Thymus (tissue), 11 donors: ENCODE measurements around the gene CRISPLD2. TPM values are rescaled to one million over a fixed set of nuclear protein-coding genes. Genes with fewer than 3 reads are reported as not detected.
"Not testable (repeated sequence)": the region's sequence is repeated elsewhere in the genome, so short reads cannot be mapped to it uniquely, and the experiment has no call there.

Source experiments
- DNase-seq, 9 donors: peaks; one replicate each; pipeline ENCODE4 v3.0.0-alpha.2; 2013; ENCODE audit warnings: low spot score in 9 of 9, low read depth in 6 of 9, missing footprints in 1 of 9
- H3K27ac ChIP-seq, 2 donors: one replicate each; pipeline ENCODE4 v1.5.1; 2013; ENCODE audit warnings: control low read depth in 1 of 2, low read depth in 1 of 2, low read length in 1 of 2, mild to moderate bottlenecking in 1 of 2, moderate library complexity in 1 of 2
- H3K27me3 ChIP-seq, 2 donors: one replicate each; pipeline ENCODE4 v1.5.1; 2013; ENCODE audit warnings: low read length in 1 of 2; ENCODE audit not compliant: control insufficient read depth in 2 of 2, insufficient read depth in 1 of 2
- H3K36me3 ChIP-seq, 2 donors: one replicate each; pipeline ENCODE4 v1.5.1; 2013; ENCODE audit warnings: low read length in 1 of 2, mild to moderate bottlenecking in 1 of 2, moderate library complexity in 1 of 2; ENCODE audit not compliant: control insufficient read depth in 2 of 2, insufficient read depth in 2 of 2
- H3K4me1 ChIP-seq, 2 donors: one replicate each; pipeline ENCODE4 v1.5.1; 2013; ENCODE audit warnings: low read length in 2 of 2; ENCODE audit not compliant: control insufficient read depth in 2 of 2, insufficient read depth in 2 of 2
- H3K4me3 ChIP-seq, 2 donors: one replicate each; pipeline ENCODE4 v1.5.1; 2013; ENCODE audit warnings: low read length in 2 of 2, control low read depth in 1 of 2, mild to moderate bottlenecking in 1 of 2
- H3K9me3 ChIP-seq, 2 donors: one replicate each; pipeline ENCODE4 v1.5.1; 2013; ENCODE audit warnings: low read length in 1 of 2, mild to moderate bottlenecking in 1 of 2; ENCODE audit not compliant: control insufficient read depth in 2 of 2, insufficient read depth in 1 of 2
- WGBS: extraction: QIAGEN DNeasy Blood & Tissue Kit; methylation state at CpG from one replicate; pipeline ENCODE4 v1.1.7; 2013; 5-methylcytosine and 5-hydroxymethylcytosine counted together
- polyA plus RNA-seq: library from polyadenylated mRNA; stranded (reverse); fragments of 200-250 nt; gene quantifications from one replicate; pipeline ENCODE4 v1.2.3, GENCODE V29; 2013
- total RNA-seq: library from RNA; stranded (reverse); fragments of 120-200 nt; gene quantifications from one replicate; pipeline ENCODE4 v1.2.4, GENCODE V29; 2013
- donor health status: healthy.

CRISPLD2 gene
- total and polyA plus RNA-seq, 2 donors: 2.1 to 7.2 TPM

- 92% methylated on average over 3 of the region's 3 CpGs for WGBS
- not testable (repeated sequence) for H3K36me3 ChIP-seq, H3K27me3 ChIP-seq, DNase-seq, H3K4me1 ChIP-seq, H3K4me3 ChIP-seq, H3K27ac ChIP-seq
- H3K9me3 ChIP-seq: peaks cover 0 to 12% of the 10 kb centered on the region in 2 donors
These were observed 36.4 kb downstream of the CRISPLD2 start for GRCh38 chr16:84856203-84856581.

GRCh38 chr16:84856811-84857210 lies 37.0 kb downstream of the CRISPLD2 start:
- WGBS: 96% methylated on average over 5 of the region's 5 CpGs
- not testable (repeated sequence) for H3K27ac ChIP-seq, H3K27me3 ChIP-seq, H3K4me1 ChIP-seq, DNase-seq, H3K36me3 ChIP-seq, H3K4me3 ChIP-seq
- H3K9me3 ChIP-seq: peaks cover 0 to 12% of the 10 kb centered on the region in 2 donors

- Histone ChIP-seq H3K4me1 (peaks cover 0 to 3% of the 10 kb centered on the region in 2 donors), H3K27me3 (no peaks in the 10 kb centered on the region), H3K4me3 (no peak overlapping the region), H3K36me3 (no peaks in the 10 kb centered on the region), H3K9me3 (peaks cover 0 to 12% of the 10 kb centered on the region in 2 donors), H3K27ac (no peak overlapping the region)
- 96% methylated on average over 2 of the region's 2 CpGs for WGBS
- no peak for DNase-seq
These were observed 39.9 kb downstream of the CRISPLD2 start for GRCh38 chr16:84859681-84860080.

GRCh38 chr16:84860383-84860782 lies 40.6 kb downstream of the CRISPLD2 start:
- WGBS: 98% methylated on average over 9 of the region's 9 CpGs
- peaks cover 0 to 12% of the 10 kb centered on the region in 2 donors for H3K9me3 ChIP-seq
- H3K4me1 ChIP-seq: peaks cover 0 to 5% of the 10 kb centered on the region in 2 donors
- H3K27ac ChIP-seq: no peak overlapping the region
- no peaks in the 10 kb centered on the region for H3K36me3 ChIP-seq
- no peak for DNase-seq
- H3K27me3 ChIP-seq: no peaks in the 10 kb centered on the region
- no peak overlapping the region for H3K4me3 ChIP-seq

GRCh38 chr16:84861671-84862070 lies 41.9 kb downstream of the CRISPLD2 start:
- Histone ChIP-seq H3K4me3 (no peak overlapping the region), H3K36me3 (no peaks in the 10 kb centered on the region), H3K4me1 (peaks cover 0 to 5% of the 10 kb centered on the region in 2 donors), H3K27me3 (no peaks in the 10 kb centered on the region), H3K27ac (no peak overlapping the region), H3K9me3 (peaks cover 0 to 12% of the 10 kb centered on the region in 2 donors)
- no peak for DNase-seq
- WGBS: 94% methylated on average over 7 of the region's 7 CpGs

GRCh38 chr16:84862804-84863480 lies 43.2 kb downstream of the CRISPLD2 start:
- no peak for DNase-seq
- WGBS: 95% methylated on average over 8 of the region's 8 CpGs
- Histone ChIP-seq H3K27me3 (peaks cover 0 to 8% of the 10 kb centered on the region in 2 donors), H3K4me1 (peaks cover 0 to 5% of the 10 kb centered on the region in 2 donors), H3K4me3 (no peak overlapping the region), H3K27ac (no peak overlapping the region), H3K36me3 (no peaks in the 10 kb centered on the region), H3K9me3 (peaks cover 0 to 12% of the 10 kb centered on the region in 2 donors)

- whole genome bisulfite sequencing: 98% methylated on average over 8 of the region's 8 CpGs
- peaks cover 0 to 10% of the 10 kb centered on the region in 2 donors for H3K27me3 ChIP-seq
- no peak overlapping the region for H3K27ac ChIP-seq
- no peak for DNase-seq
- no peaks in the 10 kb centered on the region for H3K36me3 ChIP-seq
- no peak overlapping the region for H3K4me3 ChIP-seq
- peaks cover 1 to 12% of the 10 kb centered on the region in 2 donors for H3K9me3 ChIP-seq
- H3K4me1 ChIP-seq: peaks cover 0 to 5% of the 10 kb centered on the region in 2 donors
These were observed 43.7 kb downstream of the CRISPLD2 start for GRCh38 chr16:84863481-84863814.

GRCh38 chr16:84864326-84864955 lies 44.7 kb downstream of the CRISPLD2 start:
- Histone ChIP-seq H3K9me3 (peaks cover 2 to 9% of the 10 kb centered on the region in 2 donors), H3K4me3 (no peak overlapping the region), H3K36me3 (no peaks in the 10 kb centered on the region), H3K27me3 (peaks cover 0 to 10% of the 10 kb centered on the region in 2 donors), H3K27ac (no peak overlapping the region), H3K4me1 (peaks cover 0 to 5% of the 10 kb centered on the region in 2 donors)
- WGBS: 78% methylated on average over 13 of the region's 13 CpGs
- peak in 3 of 9 donors; percentile 5 to 27 (median 13) for DNase-seq

- Histone ChIP-seq H3K27me3 (peaks cover 0 to 10% of the 10 kb centered on the region in 2 donors), H3K36me3 (no peaks in the 10 kb centered on the region), H3K4me3 (no peak overlapping the region), H3K27ac (no peak overlapping the region), H3K4me1 (peaks cover 0 to 5% of the 10 kb centered on the region in 2 donors), H3K9me3 (peaks cover 0 to 2% of the 10 kb centered on the region in 2 donors)
- WGBS: 79% methylated on average over 9 of the region's 9 CpGs
- DNase-seq: no peak
These were observed 47.9 kb downstream of the CRISPLD2 start for GRCh38 chr16:84867696-84868095.
